K562 (cell line): ENCODE results near the gene GPR15LG. TPM values are rescaled to one million over a fixed set of nuclear protein-coding genes. Genes with fewer than 3 reads are reported as not detected.

Source experiments
- ARID1B ChIP-seq: fragments of 450-650 bp; IDR thresholded peaks from 2 replicates; pipeline ENCODE4 v1.6.1; 2016; ENCODE audit warnings: antibody characterized with exemption, mild to moderate bottlenecking, inconsistent platforms
- CHD1 ChIP-seq: fragments of 200-600 bp; sonication (generic); IDR thresholded peaks from one replicate; pipeline ENCODE4 v1.6.1; 2012; ENCODE audit warnings: mild to moderate bottlenecking, moderate library complexity, low read length, inconsistent platforms
- FOSL1 ChIP-seq: fragments of 200-800 bp; sonication (Bioruptor generic); conservative IDR thresholded peaks from 2 replicates; pipeline ENCODE4 v1.6.1; 2016; ENCODE audit warnings: missing genetic modification characterization, missing compliant biosample characterization
- GATAD2A ChIP-seq: fragments of 450-650 bp; IDR thresholded peaks from 2 replicates; pipeline ENCODE4 v1.6.1; 2017
- HEY1 ChIP-seq: fragments of 250-450 bp; sonication (Bioruptor Pico); IDR thresholded peaks from 2 replicates; pipeline ENCODE4 v1.5.0; 2020; ENCODE audit warnings: mild to moderate bottlenecking, moderate library complexity, borderline replicate concordance
- ILF3 ChIP-seq: fragments of 450-650 bp; IDR thresholded peaks from 2 replicates; pipeline ENCODE4 v1.6.1; 2018; ENCODE audit warnings: antibody characterized with exemption, mild to moderate bottlenecking, moderate library complexity, borderline replicate concordance
- MECOM ChIP-seq: fragments of 250-450 bp; sonication (Bioruptor Pico); IDR thresholded peaks from 2 replicates; pipeline ENCODE4 v1.8.0; 2022; ENCODE audit warnings: inconsistent platforms
- MXI1 ChIP-seq: IDR thresholded peaks from 2 replicates; pipeline ENCODE4 v1.6.1; 2011; ENCODE audit warnings: low read depth, mild to moderate bottlenecking, improper control_type of control experiment, low read length
- NFRKB ChIP-seq: fragments of 450-650 bp; IDR thresholded peaks from 2 replicates; pipeline ENCODE4 v1.6.1; 2016; ENCODE audit warnings: low read depth
- NR3C1 ChIP-seq: sonication (generic); formaldehyde crosslinking; IDR thresholded peaks from 2 replicates; pipeline ENCODE4 v1.8.1; 2022; ENCODE audit warnings: missing genetic modification reagents
- PKNOX1 ChIP-seq: fragments of 450-650 bp; IDR thresholded peaks from 2 replicates; pipeline ENCODE4 v1.6.1; 2016
- RFX5 ChIP-seq: IDR thresholded peaks from 2 replicates; pipeline ENCODE4 v1.6.1; 2011; ENCODE audit warnings: low read depth, mild to moderate bottlenecking, improper control_type of control experiment, low read length
- SP2 ChIP-seq: IDR thresholded peaks from 2 replicates; pipeline ENCODE4 v1.6.1; 2011; ENCODE audit warnings: mild to moderate bottlenecking, low read depth, low read length, moderate library complexity; ENCODE audit not compliant: poor library complexity, severe bottlenecking; ENCODE audit errors: extremely low read depth
- SREBF1 ChIP-seq: fragments of 150-350 bp; IDR thresholded peaks from 2 replicates; pipeline ENCODE4 v1.6.1; 2014; ENCODE audit warnings: antibody characterized with exemption, low read depth, low read length, borderline replicate concordance
- TRIM24 ChIP-seq, 2 experiments: fragments of 450-650 bp; IDR thresholded peaks; 2 replicates each; pipeline ENCODE4 v1.6.1; 2016
- USF1 ChIP-seq: sonication (generic); formaldehyde crosslinking; IDR thresholded peaks from 2 replicates; pipeline ENCODE4 v1.9.0; 2022; ENCODE audit warnings: mild to moderate bottlenecking, missing genetic modification reagents
- ZBTB33 ChIP-seq: sonication (generic); formaldehyde crosslinking; IDR thresholded peaks from 2 replicates; pipeline ENCODE4 v1.8.1; 2023; ENCODE audit warnings: mild to moderate bottlenecking, missing genetic modification reagents
- ZFPM2 ChIP-seq: fragments of 250-450 bp; sonication (Bioruptor Pico); IDR thresholded peaks from 2 replicates; pipeline ENCODE4 v1.5.1; 2022; ENCODE audit warnings: mild to moderate bottlenecking
- ZKSCAN8 ChIP-seq: fragments of 200-800 bp; sonication (Bioruptor generic); IDR thresholded peaks from 2 replicates; pipeline ENCODE4 v1.6.1; 2016; ENCODE audit warnings: missing genetic modification characterization, missing compliant biosample characterization
- ZNF165 ChIP-seq: fragments of 250-450 bp; sonication (Bioruptor Pico); IDR thresholded peaks from 2 replicates; pipeline ENCODE4 v1.4.0; 2020; ENCODE audit warnings: borderline replicate concordance
- ZNF316 ChIP-seq: fragments of 450-650 bp; IDR thresholded peaks from 2 replicates; pipeline ENCODE4 v1.6.1; 2016
- ZNF583 ChIP-seq: fragments of 250-450 bp; sonication (Bioruptor Pico); IDR thresholded peaks from 2 replicates; pipeline ENCODE4 v1.4.0; 2020
- ZNF785 ChIP-seq: fragments of 250-450 bp; sonication (Bioruptor Pico); IDR thresholded peaks from 2 replicates; pipeline ENCODE4 v1.4.0; 2020; ENCODE audit warnings: mild to moderate bottlenecking
- polyA plus RNA-seq, 8 experiments: library from polyadenylated mRNA; depleted of rRNA in 4 of 8; stranded (reverse) in 5 of 8; unstranded in 3 of 8; fragments of >200 nt; fragmentation: Nextera tagmentation in 2 of 8; fragmentation: Illumina TruSeq in 1 of 8; extraction: Ambion mirVana in 2 of 8; extraction: Trizol in 1 of 8; gene quantifications; 2 replicates each; pipeline versions ENCODE4 v1.2.1 to v1.2.3, GENCODE V29; 2011 to 2014; ENCODE audit warnings: inconsistent platforms in 1 of 8, missing spikeins in 1 of 8
- total RNA-seq, 7 experiments: library from RNA; depleted of rRNA in 6 of 7; stranded (reverse); fragments of >200 nt in 6 of 7; fragmentation: Illumina TruSeq in 2 of 7; extraction: Trizol in 2 of 7; gene quantifications; 2 replicates each; pipeline versions ENCODE4 v1.2.1 to v1.2.3, GENCODE V29; 2011 to 2021; ENCODE audit warnings: low replicate concordance in 1 of 7
- TF ChIP-seq, protein P1 (sequence below): fragments of 200-400 bp; formaldehyde crosslinking; IDR thresholded peaks from 2 replicates; pipeline ENCODE4 v1.6.1; 2017; ENCODE audit warnings: mild to moderate bottlenecking, low read depth, low read length, moderate library complexity

Gene GPR15LG
- total and polyA plus RNA-seq, 9 of the 15 experiments (the other 6 are each of a cell fraction or from before 2014, with no cell fraction given): 0.51 TPM; not detected in 8

DNA sequence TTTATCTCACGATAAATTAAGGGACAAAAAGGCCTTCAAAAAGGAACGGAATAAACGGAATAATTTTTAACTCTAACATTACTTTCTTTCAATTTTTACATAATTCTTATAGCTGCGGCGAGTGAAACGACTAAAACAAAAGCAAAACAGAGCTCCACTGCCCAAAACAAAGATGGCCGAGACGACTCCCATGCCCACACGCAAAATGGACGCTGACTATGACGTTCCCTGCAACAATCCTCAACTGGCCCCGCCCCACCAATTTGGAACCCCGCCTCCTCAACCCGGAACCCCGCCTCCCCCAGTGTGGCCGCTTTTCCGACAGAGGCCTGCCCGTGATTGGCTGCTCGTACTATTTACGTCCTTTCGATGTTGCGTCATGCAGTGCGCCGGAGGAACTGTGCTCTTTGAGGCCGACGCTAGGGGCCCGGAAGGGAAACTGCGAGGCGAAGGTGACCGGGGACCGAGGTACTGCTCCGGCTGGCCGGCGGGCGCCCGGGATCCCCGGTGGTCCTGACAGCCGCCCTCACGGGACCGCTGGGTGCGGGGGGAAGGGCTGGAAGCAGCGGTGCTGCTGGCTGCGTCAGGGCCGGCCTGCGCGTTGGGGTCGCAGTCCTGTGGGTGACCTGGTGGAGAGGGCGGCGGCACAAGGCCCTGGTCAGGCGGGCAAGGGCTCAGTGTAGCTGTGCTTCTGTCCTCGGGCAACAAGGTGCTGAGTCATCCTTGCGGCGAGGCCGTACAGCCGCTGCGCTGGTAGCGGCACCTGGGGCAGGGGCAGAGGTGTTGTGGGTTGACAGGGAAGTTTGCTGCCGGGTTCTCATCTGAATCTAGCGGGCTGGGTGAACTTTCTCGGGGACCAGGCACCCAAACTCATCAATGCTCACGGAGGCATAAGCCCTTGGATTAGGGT is 34.2 kb upstream of the GPR15LG start, which contains the start of gene GHITM (continued):
- no peak; the same call in none of the 2 replicates for TF ChIP-seq RFX5
- peak; percentile 85 for TF ChIP-seq PKNOX1
- TF ChIP-seq TRIM24 (IDR thresholded peaks at IDR 0.05): peak in 1 of 2 experiments; percentile 74; a peak in 2 of 4 replicates
- 0 out of 2 replicates have a peak, but pooled peaks have one; percentile 41 for TF ChIP-seq USF1 (CRISPR knock-in tag)
- TF ChIP-seq, protein P1, sequence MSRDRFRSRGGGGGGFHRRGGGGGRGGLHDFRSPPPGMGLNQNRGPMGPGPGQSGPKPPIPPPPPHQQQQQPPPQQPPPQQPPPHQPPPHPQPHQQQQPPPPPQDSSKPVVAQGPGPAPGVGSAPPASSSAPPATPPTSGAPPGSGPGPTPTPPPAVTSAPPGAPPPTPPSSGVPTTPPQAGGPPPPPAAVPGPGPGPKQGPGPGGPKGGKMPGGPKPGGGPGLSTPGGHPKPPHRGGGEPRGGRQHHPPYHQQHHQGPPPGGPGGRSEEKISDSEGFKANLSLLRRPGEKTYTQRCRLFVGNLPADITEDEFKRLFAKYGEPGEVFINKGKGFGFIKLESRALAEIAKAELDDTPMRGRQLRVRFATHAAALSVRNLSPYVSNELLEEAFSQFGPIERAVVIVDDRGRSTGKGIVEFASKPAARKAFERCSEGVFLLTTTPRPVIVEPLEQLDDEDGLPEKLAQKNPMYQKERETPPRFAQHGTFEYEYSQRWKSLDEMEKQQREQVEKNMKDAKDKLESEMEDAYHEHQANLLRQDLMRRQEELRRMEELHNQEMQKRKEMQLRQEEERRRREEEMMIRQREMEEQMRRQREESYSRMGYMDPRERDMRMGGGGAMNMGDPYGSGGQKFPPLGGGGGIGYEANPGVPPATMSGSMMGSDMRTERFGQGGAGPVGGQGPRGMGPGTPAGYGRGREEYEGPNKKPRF: no peak
- peak; percentile 87 for TF ChIP-seq FOSL1 (tag)
- peak; percentile 31; the same call in 1 of the 2 replicates for TF ChIP-seq ZBTB33 (CRISPR knock-in tag)
- TF ChIP-seq ZNF583: no peak
- no peak for TF ChIP-seq ZNF785 (CRISPR knock-in tag)
- TF ChIP-seq MECOM (CRISPR knock-in tag): no peak
- TF ChIP-seq ZFPM2 (CRISPR knock-in tag): no peak
- TF ChIP-seq NFRKB: peak; percentile 97
- TF ChIP-seq GATAD2A: peak; percentile 77; the same call in 1 of the 2 replicates
- TF ChIP-seq ZNF165: no peak
- TF ChIP-seq ARID1B: peak; percentile 51; the same call in 1 of the 2 replicates
- TF ChIP-seq CHD1: peak; percentile 68
- TF ChIP-seq ILF3: no peak
- peak; percentile 94 for TF ChIP-seq NR3C1 (CRISPR knock-in tag)
- TF ChIP-seq ZKSCAN8: no peak
- TF ChIP-seq SREBF1: no peak
- TF ChIP-seq MXI1: no peak; the same call in 1 of the 2 replicates
- TF ChIP-seq HEY1: no peak
- TF ChIP-seq ZNF316: peak; percentile 97
- TF ChIP-seq SP2: peak; percentile 33
